ENCODE results near the gene SNX21.
A peak's percentile ranks its signal among the peaks of the same experiment; 100 is the strongest.
"Not testable (repeated sequence)": the region's sequence is repeated elsewhere in the genome, so short reads cannot be mapped to it uniquely, and the experiment has no call there.

SNX21 gene

DNA sequence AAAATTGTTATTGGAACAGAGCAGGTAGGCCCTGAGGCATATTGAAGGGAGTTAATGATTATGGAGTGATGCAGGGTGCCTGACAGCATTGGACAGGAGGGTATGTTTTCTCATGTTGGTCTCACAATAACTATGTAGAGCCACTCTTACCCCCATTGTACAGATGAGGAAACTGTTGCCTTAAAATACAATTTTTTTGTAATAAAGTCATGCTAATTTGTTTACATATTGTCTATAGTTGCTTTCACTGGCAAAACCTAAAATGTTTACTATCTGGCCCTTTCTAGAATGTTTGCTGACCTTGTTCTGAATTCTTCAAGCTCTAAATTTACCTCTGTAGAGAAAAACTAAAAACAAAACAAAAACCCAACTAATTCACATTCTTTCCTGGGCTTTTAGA, 17.9 kb downstream of the SNX21 start:
- no peak for DNase-seq

DNA sequence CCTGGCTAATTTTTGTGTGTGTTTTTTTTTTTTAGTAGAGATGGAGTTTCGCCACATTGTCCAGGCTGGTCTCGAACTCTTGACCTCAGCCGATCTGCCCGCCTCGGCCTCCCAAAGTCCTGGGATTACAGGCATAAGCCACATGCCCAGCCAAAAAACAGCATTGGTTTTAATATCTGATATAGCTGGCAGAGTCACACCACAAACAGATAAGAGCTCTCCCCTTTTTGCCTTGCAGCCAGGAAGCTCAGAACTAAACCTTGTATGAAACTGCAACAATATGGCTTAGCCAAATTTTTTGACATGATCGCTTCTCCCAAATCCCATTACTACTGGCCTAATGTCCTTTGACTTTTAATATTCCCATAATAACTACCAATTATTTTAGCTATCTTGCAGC, 18.7 kb downstream of the SNX21 start:
- no peak for DNase-seq

DNA sequence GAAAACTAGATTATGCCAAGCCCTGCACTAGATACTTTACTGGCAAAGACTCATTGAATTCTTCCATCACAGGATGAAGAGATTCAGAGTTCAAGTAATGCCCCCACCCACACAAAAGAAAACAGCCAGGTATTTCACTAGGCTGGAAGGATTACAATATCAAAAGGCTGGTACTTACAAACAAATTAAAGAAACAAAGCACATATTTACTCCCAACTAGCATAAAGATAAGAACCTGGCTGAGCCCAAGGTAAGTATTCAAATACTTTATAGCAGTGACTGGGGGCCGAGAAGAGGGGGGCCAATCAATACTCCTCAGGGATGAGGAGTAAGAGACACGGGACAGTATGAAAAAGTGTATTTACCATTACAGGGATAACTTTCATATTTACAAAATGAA, 19.9 kb downstream of the SNX21 start:
- DNase-seq = no peak

DNA sequence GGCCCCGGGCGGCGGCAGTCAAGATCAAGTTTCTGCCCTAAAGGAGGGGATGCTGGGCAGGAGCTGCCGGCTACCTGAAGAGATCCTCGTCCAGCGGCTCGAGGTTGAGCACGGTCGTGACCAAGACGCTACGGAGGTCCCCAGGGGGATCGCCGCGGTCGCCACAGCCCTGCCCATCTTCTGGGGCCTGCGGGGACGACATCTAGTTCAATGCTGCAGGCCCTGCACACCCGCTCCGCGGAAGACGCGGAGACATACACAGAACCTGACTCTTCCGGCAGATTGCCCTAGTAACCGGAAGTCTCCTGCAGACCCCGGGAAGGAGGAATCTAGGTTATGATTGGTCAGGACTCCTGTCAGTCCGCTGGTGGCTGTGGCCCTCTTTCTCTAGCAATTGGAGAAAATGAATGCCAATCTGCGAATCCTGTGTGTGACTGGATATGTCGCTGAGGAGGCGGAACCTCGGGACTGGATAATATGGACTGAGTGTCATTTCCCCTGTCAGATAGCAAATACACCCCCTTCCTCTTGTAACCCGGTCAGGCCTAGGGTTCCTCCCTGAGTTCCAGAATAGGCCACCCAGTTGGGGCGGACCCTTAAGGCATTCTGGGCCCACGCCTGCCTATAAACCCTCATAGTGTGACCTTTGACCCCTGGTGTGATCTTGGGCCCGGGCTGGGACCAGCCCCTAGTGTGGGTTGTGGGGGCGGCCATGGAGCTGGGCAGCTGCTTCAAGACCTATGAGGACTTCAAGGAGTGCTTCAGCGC, 23.7 kb downstream of the SNX21 start, which contains the start of the genes ACOT8 and ZSWIM3:
Gene ACOT8 (minus strand): TSS at position 279 of the 768 bp plus-strand sequence. CDS start 77 bp downstream, at position 202.
Gene ZSWIM3 (plus strand): TSS at position 501 of the 768 bp plus-strand sequence. CDS start 212 bp downstream, at position 713.
- peak; percentile 78 for DNase-seq

DNA sequence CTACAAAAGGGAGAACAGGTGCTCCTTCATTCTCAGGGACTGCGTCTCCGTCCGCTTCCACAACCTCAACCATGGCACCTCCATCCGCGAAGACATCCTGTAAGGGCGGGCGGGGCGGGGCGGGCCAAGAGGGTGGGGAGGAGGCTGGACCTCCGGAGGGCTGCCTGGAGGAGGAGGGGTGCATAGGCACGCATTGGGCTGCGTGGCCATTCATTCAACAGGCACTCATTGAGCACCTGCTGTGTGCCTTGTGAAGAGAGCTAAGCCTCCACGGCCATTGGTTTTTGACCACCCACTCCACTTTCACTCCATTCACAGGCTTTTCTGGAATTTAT, 24.2 kb downstream of the SNX21 start:
- no peak for DNase-seq

DNA sequence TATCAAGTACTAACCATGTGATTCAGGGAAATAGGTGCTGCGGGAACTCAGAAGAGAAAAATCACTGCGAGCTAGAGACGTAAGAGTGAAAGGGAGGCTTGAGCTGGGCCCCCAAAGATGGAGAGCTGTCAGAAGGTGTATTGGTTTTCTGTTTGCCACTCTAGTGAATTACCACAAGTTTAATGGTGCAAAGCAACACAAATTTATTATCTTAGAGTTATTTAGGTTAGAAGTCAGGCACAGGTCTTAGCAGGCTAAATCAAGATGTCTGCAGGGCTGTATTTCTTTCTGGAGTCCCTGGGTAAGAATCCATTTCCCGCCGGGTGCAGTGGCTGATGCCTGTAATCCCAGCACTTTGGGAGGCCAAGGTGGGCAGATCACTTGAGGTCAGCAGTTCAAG, 26.3 kb downstream of the SNX21 start:
- DNase-seq = no peak

DNA sequence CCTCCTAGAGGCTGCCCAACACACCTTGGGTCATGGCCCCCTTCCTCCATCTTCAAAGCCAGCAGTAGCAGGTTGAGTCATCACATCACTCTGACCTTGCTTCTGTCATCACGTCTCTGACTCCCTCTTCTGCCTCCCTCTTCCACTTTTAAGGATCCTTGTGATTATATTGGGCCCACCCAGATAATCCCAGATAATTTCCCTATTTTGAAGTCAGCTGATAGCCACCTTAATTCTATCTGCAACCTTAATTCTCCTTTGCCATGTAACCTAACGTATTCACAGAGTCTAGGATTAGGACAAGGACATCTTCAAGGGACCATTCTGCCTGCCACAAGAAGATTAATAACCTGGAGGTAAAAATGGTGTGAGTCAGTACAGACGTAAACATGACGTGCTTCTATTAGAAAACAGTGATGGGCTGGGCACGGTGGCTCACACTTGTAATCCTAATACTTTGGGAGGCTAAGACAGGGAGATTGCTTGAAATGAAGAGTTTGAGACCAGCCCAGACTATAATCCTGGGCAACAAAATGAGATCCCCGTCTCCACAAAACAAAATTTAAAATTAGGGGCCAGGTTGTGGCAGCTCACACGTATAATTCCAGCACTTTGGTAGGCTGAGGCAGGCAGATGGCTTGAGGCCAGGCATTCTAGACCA, 27.1 kb downstream of the SNX21 start:
- no peak for DNase-seq

DNA sequence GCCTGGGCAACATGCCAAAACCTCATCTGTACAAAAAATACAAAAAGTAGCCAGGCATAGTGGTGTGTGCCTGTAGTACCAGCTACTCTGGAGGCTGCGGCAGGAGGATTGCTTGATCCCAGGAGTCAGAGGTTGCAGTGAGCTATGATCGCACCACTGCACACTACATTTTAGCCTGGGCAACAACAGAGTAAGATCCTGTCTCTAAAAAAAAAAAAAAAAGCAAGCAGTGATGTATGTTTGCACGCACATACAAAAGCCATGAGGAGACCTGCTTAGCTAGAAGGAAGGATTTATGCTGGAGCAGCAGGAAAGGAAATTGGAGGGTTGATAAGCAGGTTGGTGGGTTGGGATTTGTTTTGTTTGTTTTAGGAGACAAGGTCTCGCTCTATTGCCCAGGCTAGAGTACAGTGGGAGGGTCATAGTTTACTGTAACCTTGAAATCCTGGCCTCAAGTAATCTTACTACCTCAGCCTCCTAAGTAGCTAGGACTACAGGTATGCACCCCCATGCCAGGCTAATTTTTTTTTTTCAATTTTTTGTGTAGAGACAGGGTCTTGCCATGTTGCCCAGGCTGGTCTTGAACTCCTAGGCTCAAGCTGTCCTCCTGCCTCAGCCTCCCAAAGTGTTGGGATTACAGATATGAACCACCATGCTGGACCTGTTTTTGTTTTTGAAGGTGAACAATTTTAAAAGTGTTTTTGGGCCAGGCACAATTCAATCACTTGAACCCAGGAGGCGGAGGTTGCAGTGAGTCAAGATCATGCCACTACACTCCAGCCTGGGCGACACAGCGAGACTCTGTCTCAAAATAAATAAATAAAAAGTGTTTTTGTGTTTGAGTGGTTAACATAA, 27.8 kb downstream of the SNX21 start:
- no peak for DNase-seq

DNA sequence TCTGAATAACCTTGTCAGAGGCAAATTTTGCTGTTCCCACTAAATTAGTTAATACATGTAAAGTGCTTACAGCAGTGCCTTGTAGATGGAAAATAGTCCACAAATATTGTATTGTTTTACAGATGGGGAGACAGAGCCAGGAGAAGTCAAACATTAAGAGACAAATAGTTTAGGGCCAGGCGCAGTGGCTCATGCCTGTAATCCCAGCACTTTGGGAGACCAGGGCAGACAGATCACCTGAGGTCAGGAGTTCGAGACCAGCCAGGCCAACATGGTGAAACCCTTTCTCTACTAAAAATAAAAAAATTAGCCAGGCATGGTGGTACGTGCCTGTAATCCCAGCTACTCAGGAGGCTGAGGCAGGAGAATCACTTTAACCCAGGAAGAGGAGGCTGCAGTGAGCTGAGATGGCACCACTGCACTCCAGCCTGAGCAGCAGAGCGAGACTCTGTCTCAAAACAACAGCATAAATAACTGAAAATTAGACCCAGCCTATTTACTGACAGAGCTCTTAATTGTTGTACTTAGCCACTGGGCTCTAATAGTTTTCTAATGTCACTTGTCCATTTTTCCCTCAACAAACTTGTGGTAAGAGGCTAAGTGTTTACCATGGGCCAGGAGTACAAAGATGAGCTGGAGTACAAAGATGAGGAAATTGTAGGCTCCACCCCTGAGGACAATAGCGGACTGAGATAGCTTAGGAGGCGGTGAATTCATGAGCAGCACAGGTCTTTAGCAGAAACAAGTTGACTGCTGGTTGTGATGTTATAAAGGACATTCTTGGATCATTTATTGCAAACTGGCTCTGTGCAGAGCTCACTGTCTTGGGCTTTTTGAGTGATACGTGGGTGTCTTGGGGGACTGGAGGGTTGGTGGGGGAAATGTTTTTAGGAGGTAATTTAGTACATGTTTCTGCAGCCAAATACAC, 30.2 kb downstream of the SNX21 start:
- DNase-seq = no peak

DNA sequence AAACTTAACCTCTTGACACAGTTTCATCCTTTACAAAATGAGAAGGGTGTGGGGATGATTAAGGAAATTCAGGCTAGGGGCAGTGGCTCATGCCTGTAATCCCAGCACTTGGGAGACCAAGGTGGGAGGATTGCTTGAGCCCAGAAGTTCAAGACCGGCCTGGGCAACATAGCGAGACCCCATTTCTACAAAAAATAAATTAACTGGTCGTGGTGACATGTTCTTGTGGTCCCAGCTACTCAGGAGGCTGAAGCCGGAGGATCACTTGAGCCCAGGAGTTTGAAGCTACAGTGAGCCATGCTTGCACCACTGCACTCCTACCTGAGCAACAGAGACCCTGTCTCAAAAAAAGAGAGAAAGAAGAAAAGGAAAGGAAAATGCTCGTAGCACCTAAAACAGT, 32.9 kb downstream of the SNX21 start:
- no peak for DNase-seq

DNA sequence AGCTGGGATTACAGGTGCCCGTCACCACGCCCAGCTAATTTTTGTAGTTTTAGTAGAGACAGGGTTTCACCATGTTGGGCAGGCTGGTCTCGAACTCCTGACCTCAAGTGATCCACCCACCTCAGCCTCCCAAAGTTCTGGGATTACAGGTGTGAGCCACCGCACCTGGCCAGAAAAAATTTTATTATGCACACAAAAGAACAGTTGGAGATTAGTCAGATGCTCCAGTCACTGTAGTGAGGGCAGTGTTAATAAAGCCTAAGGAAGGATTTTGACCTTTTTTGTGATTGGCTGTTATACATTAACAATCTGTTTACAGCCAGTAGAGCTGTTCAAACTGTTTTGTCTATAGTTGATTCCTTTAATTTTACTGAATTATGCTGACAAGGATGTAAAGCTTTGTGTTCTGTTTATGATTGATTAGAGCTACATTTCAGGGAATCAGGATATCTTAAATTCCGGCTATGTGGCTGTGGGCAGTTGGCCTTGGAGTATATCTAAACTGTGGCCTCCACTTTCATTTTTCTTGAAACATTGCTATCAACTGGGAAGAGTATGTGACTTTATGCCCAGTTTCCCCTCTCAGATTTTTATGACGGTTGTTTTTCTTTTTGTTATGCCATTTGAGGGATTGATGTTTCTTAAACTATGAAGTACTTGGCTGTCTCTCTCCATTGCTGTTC, 33.7 kb downstream of the SNX21 start:
- no peak for DNase-seq

DNA sequence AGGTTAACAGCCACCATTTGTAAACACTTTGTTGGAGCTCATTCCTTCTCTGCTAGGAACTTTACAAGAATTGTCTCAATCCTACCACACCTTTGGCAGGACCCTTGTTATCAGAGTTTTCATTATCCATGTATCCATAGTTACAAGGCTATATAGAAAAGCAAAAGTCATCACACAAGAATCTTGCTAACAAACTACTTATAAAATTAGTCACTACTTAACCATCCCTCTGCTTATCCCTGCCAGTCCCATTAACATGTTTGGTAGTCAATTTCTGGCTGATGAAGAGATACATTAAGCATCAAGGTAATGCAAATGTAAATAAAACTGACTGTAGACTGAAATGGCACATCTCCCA, 34.2 kb downstream of the SNX21 start:
- DNase-seq = no peak

DNA sequence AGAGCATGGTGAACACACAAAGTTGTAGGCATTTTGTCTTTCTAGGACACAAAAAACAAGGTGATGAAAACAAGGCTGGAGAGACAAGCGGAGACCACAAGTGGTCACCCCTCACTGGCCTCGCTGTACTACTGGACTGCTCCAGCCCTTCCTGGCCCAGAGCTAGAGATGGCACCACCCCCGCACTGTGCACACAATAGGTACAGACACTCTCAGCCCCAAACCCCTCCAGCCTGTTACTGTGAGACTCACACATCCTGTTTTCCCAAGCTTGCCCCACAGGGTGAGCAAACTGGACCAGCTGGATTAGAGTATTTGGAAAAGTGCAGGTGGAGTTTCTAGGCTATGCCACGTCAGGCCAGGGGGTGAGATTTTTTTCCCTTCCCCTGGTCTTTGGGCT, 39.0 kb downstream of the SNX21 start:
- no peak for DNase-seq

DNA sequence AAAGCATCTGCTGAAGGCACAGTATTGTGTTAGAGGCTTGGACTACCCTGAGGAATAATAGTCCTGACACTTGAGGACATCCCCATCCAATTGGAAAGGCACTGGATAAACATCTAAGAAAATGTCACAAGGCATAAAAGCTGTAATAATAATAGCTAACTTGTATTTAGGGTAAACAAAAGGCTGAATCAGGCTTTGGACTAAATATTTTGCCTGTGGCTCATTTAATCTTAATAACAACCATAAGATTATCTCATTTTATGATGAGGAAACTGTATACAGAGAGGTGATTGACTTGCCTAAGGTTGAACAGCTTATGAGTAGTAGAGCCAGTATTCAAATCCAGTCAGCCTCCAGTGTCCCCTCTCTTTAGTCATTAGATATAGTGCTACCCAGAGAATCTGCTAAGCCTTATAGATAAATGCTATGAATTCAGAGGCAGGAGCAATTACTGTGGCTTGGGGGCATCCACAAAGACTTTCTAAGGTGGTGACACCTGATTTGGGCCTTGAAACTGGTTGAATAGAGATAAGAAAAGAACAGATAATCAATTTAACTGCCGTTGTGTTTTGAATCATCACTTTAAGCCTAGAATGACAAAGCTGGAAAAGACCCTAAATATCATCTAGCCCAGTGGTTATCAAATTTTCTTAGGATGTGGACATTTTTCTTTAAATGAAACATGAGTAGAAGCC, 40.0 kb downstream of the SNX21 start:
- DNase-seq = no peak

DNA sequence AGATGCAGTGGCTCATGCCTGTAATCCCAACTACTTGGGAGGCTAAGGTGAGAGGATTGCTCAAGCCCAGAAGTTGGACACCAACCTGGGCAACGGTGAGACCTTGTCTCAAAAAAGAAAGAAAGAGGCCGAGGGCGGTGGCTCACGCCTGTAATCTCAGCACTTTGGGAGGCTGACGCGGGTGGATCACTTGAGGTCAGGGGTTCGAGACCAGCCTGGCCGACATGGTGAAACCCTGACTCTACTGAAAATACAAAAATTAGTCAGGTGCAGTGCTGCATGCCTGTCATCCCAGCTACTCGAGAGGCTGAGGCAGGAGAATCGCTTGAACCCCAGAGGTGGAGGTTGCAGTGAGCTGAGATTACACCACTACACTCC, 40.5 kb downstream of the SNX21 start:
- not testable (repeated sequence) for DNase-seq

DNA sequence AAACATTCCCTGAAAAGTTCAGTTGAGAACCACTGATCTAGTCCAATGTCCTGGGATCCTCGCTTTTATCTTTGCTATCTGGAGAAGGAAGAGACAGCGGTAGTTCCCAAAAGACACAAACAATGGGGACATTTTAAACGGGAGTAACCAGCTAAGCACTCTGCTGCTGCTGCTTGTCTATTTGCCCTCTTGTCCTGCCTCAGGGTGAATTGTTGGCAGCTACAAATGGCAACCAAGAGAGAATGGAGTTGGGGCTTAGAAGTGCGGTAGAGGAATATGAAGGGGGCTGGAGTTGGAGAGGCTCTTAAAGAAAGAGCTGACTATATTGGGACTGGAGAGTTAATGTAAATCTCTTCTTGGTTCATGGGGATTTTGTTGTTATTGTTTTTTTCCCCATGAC, 41.0 kb downstream of the SNX21 start:
- DNase-seq = no peak

DNA sequence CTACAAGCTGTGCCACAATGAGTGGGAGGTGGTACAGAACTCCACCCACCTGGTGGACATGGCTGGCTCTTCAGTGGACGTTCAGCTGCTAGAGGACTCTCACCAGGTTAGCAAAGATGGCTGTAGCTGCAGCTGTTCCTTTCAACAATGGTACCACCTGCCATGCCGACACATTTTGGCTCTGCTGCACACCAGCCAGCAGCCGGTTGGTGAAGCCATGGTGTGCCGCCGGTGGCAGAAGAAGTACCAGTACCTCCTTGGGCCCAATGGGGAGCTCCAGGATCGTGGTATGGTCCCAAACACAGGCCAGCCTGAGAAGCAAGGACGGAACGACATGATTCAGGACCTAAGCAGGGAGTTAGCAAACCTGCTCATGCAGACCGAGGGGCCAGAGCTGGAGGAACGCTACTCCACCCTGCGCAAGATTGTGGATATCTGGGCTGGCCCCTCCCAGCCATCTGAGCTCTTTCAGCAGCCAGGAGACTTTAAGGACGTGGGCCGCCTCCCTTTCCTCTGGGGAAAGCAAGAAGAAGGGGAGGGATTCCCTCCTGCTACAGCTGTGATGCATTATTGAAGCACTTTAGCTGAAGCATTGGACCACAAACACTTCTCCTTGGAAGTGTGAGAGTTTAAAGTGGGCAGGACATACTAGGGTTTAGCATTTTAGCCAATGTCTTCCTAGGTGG, 44.6 kb downstream of the SNX21 start:
- DNase-seq = no peak

DNA sequence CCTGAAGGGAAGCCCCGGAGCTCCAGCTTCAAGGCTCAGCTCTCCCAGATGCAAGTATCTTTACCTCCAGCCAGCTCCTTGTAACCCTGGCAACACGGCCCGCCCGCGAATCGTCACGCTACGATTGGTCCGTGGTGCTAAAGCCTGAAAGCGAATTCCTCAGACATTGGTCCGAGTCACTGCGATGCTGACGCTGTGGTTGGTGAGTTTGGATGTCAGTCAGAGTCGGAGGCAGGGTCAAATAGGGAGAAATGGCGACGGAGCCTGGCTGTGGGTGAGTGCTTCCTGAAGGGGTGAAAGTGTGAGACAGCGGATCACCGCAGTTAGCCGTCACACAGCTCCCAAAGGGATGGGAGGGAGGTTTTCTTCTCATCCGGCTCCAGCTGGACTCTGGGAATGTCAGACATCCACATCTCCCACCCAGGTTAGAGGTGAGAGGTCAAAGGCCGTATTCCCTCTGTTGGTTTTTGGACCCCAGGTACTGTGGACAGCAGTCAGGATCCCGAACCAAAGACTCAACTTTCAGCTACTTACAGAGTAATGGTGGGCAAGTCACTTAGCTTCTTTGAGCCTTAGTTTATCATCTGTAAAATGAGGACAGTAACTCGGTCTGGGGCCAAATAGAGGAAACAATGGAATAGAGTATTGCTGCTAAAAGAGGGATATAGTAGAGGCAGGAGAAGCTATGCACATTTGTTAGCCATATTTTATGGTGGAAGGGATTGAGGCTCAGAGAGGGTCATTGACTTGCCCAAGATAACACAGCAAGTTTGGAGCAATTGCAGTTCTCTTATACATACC, 47.6 kb downstream of the SNX21 start, which contains the start of gene ZSWIM1:
Gene ZSWIM1 (plus strand): TSS at position 240 of the 801 bp plus-strand sequence. CDS start 1,366 bp downstream, outside the sequence.
- DNase-seq = peak; percentile 97

DNA sequence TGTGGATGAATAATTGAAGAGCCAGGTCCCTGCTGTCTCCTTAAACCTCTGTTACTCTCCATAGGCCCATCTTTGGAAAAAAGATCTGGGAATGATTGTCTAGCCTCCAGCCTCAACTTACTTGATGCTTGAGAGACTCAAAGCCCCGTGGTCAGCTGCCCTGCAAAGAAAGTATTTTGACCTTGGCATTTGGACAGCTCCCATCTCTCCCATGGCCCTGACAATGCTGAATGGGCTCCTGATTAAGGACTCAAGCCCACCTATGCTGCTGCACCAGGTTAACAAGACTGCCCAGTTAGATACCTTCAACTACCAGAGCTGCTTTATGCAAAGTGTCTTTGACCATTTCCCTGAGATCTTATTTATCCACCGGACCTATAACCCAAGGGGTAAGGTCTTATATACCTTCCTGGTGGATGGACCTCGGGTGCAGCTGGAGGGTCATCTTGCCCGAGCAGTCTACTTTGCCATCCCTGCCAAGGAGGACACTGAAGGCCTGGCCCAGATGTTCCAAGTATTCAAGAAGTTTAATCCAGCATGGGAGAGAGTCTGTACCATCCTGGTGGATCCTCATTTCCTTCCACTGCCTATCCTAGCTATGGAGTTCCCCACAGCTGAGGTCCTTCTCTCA, 49.0 kb downstream of the SNX21 start:
- DNase-seq = no peak
